ENCODE data around the gene CSTA. TPM values are rescaled to one million over a fixed set of nuclear protein-coding genes. Genes with fewer than 3 reads are reported as not detected.

The CSTA gene
- polyA plus RNA-seq, 1 donor from 2014 or later = not detected

DNA sequence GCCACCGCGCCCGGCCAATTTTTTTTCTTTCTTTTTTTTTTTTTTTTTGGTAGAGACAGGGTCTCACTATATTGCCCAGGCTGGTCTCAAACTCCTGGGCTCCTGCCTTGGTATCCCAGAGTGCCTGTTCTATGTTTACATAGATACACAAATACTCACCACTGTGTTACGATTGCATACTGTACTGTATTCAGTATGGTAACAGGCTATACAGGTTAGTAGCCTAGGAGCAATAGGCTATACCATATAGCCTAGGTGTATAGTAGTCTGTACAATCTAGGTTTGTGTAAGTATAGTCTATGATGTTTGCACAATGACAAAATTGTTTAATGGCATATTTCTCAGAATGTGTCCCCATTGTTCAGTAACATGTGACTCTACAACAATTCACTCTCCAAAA, 26.6 kb downstream of the CSTA start:
- no peak overlapping the region for H3K4me3 ChIP-seq (ENCODE audit: low read length)
- no peaks in the 10 kb centered on the region for H3K9me2 ChIP-seq (ENCODE audit: insufficient read depth, low read length)
- no peak overlapping the region for H3K9ac ChIP-seq (ENCODE audit: low read length)
- H2AFZ ChIP-seq (ENCODE audit: low read depth, low read length) = no peak overlapping the region
- H3F3A ChIP-seq (ENCODE audit: insufficient read depth, low read length, poor library complexity, severe bottlenecking) = no peaks in the 10 kb centered on the region
- no peaks in the 10 kb centered on the region for H3K36me3 ChIP-seq (ENCODE audit: insufficient read depth, low read length)
- H3K79me2 ChIP-seq (replicated peaks; ENCODE audit: insufficient read depth, low read length) = no peaks in the 10 kb centered on the region
- H3K4me2 ChIP-seq (ENCODE audit: low read length) = no peak overlapping the region
- no peak overlapping the region for H3K27ac ChIP-seq (ENCODE audit: low read length)
- no peaks in the 10 kb centered on the region for H3K9me3 ChIP-seq (ENCODE audit: low read length)
- TF ChIP-seq RAD21 (conservative IDR thresholded peaks at IDR 0.05) (no peak), SMC3 (conservative IDR thresholded peaks at IDR 0.05; ENCODE audit: poor library complexity) (no peak), POLR2AphosphoS5 (IDR thresholded peaks at IDR 0.05) (no peak)
- H3K27me3 ChIP-seq (ENCODE audit: insufficient read depth, low read depth, low read length) = no peaks in the 10 kb centered on the region
- no peaks in the 10 kb centered on the region for H4K20me1 ChIP-seq (ENCODE audit: insufficient read depth)

DNA sequence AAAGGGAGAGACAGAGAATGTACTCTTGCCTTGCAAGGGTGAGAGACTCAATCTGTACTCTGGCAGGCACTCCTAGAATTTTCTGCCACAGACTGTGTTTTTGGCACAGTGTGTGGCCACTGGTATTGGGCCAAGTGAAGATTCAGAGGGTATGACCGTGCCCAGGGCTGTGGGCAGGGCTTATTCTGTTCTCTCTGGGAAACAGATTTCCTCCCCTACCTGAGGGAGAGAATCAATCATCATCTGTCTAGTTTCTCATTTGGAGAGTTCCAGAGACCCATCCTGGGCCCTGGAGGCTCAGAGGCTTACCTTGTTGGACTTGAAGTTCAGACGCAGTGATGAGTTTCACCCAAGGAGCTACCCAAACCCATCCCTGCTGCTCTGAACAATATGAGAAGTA, 28.2 kb downstream of the CSTA start:
- Histone ChIP-seq H3K9ac (ENCODE audit: low read length) (no peak overlapping the region), H2AFZ (ENCODE audit: low read depth, low read length) (no peak overlapping the region), H3K9me2 (ENCODE audit: insufficient read depth, low read length) (no peaks in the 10 kb centered on the region), H3K36me3 (ENCODE audit: insufficient read depth, low read length) (no peaks in the 10 kb centered on the region), H3K79me2 (replicated peaks; ENCODE audit: insufficient read depth, low read length) (no peaks in the 10 kb centered on the region), H3K27me3 (ENCODE audit: insufficient read depth, low read depth, low read length) (no peaks in the 10 kb centered on the region), H3K9me3 (ENCODE audit: low read length) (no peaks in the 10 kb centered on the region), H4K20me1 (ENCODE audit: insufficient read depth) (no peaks in the 10 kb centered on the region), H3K4me2 (ENCODE audit: low read length) (no peak overlapping the region), H3F3A (ENCODE audit: insufficient read depth, low read length, poor library complexity, severe bottlenecking) (no peaks in the 10 kb centered on the region), H3K4me3 (ENCODE audit: low read length) (no peak overlapping the region), H3K27ac (ENCODE audit: low read length) (no peak overlapping the region)
- TF ChIP-seq POLR2AphosphoS5 (IDR thresholded peaks at IDR 0.05) (no peak), EZH2 (IDR thresholded peaks at IDR 0.05; ENCODE audit: borderline replicate concordance, insufficient read depth, low read length, poor library complexity, severe bottlenecking) (no peak), SMC3 (conservative IDR thresholded peaks at IDR 0.05; ENCODE audit: poor library complexity) (no peak), TAF1 (IDR thresholded peaks at IDR 0.05; ENCODE audit: low read depth) (no peak), RAD21 (conservative IDR thresholded peaks at IDR 0.05) (no peak), EP300 (conservative IDR thresholded peaks at IDR 0.05; ENCODE audit: poor library complexity, severe bottlenecking) (no peak), MXI1 (conservative IDR thresholded peaks at IDR 0.05; ENCODE audit: poor library complexity, severe bottlenecking) (no peak)
- TF ChIP-seq, protein P1, sequence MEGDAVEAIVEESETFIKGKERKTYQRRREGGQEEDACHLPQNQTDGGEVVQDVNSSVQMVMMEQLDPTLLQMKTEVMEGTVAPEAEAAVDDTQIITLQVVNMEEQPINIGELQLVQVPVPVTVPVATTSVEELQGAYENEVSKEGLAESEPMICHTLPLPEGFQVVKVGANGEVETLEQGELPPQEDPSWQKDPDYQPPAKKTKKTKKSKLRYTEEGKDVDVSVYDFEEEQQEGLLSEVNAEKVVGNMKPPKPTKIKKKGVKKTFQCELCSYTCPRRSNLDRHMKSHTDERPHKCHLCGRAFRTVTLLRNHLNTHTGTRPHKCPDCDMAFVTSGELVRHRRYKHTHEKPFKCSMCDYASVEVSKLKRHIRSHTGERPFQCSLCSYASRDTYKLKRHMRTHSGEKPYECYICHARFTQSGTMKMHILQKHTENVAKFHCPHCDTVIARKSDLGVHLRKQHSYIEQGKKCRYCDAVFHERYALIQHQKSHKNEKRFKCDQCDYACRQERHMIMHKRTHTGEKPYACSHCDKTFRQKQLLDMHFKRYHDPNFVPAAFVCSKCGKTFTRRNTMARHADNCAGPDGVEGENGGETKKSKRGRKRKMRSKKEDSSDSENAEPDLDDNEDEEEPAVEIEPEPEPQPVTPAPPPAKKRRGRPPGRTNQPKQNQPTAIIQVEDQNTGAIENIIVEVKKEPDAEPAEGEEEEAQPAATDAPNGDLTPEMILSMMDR (IDR thresholded peaks at IDR 0.05; ENCODE audit: poor library complexity, severe bottlenecking) = no peak
- TF ChIP-seq, protein P2, sequence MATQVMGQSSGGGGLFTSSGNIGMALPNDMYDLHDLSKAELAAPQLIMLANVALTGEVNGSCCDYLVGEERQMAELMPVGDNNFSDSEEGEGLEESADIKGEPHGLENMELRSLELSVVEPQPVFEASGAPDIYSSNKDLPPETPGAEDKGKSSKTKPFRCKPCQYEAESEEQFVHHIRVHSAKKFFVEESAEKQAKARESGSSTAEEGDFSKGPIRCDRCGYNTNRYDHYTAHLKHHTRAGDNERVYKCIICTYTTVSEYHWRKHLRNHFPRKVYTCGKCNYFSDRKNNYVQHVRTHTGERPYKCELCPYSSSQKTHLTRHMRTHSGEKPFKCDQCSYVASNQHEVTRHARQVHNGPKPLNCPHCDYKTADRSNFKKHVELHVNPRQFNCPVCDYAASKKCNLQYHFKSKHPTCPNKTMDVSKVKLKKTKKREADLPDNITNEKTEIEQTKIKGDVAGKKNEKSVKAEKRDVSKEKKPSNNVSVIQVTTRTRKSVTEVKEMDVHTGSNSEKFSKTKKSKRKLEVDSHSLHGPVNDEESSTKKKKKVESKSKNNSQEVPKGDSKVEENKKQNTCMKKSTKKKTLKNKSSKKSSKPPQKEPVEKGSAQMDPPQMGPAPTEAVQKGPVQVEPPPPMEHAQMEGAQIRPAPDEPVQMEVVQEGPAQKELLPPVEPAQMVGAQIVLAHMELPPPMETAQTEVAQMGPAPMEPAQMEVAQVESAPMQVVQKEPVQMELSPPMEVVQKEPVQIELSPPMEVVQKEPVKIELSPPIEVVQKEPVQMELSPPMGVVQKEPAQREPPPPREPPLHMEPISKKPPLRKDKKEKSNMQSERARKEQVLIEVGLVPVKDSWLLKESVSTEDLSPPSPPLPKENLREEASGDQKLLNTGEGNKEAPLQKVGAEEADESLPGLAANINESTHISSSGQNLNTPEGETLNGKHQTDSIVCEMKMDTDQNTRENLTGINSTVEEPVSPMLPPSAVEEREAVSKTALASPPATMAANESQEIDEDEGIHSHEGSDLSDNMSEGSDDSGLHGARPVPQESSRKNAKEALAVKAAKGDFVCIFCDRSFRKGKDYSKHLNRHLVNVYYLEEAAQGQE (IDR thresholded peaks at IDR 0.05; ENCODE audit: borderline replicate concordance) = no peak
